Measurements from ENCODE around the gene CRYM. TPM values are rescaled to one million over a fixed set of nuclear protein-coding genes. Genes with fewer than 3 reads are reported as not detected.
"Not testable (repeated sequence)": the region's sequence is repeated elsewhere in the genome, so short reads cannot be mapped to it uniquely, and the experiment has no call there.

The CRYM gene
- total RNA-seq, result 78.2 TPM
- long read RNA-seq, partial matches to known transcripts, result 137 of 142 reads
- long read RNA-seq, other reads (novel, unspliced or antisense), result 5 of 142 reads

- intact Hi-C loops (cut with micrococcal nuclease), result no loop called here
- ATAC-seq (peak; percentile 95), DNase-seq (peak; percentile 86)
These were observed at the start of gene CRYM for GRCh38 chr16:21277927-21278706. CRYM (minus strand) TSS chr16:21278290; CDS start chr16:21278251, 39 bp downstream.

- no peak for ATAC-seq
- intact Hi-C loops (cut with micrococcal nuclease), result no loop called here
- DNase-seq, result no peak
These were observed 49.0 kb upstream of the CRYM start for GRCh38 chr16:21327046-21327445.

GRCh38 chr16:21326459-21326858 lies 48.4 kb upstream of the CRYM start:
- ATAC-seq, result no peak
- no peak for DNase-seq
- intact Hi-C loops (cut with micrococcal nuclease), result no loop called here

- ATAC-seq, result no peak
- intact Hi-C loops (cut with micrococcal nuclease), result no loop called here
- DNase-seq, result no peak
These were observed 46.2 kb upstream of the CRYM start for GRCh38 chr16:21324267-21324666.

GRCh38 chr16:21322251-21322650 lies 44.2 kb upstream of the CRYM start:
- DNase-seq; intact Hi-C loops (cut with micrococcal nuclease); ATAC-seq: not testable (repeated sequence)

GRCh38 chr16:21321736-21322135 lies 43.6 kb upstream of the CRYM start:
- no peak for DNase-seq
- intact Hi-C loops (cut with micrococcal nuclease), result no loop called here
- ATAC-seq, result no peak

- ATAC-seq (no peak), DNase-seq (no peak)
- intact Hi-C loops (cut with micrococcal nuclease), result no loop called here
These were observed 36.2 kb upstream of the CRYM start for GRCh38 chr16:21314339-21314738.

GRCh38 chr16:21312863-21313372 lies 34.8 kb upstream of the CRYM start:
- ATAC-seq; intact Hi-C loops (cut with micrococcal nuclease); DNase-seq: not testable (repeated sequence)

GRCh38 chr16:21312046-21312445 lies 34.0 kb upstream of the CRYM start:
- ATAC-seq; intact Hi-C loops (cut with micrococcal nuclease); DNase-seq: not testable (repeated sequence)

GRCh38 chr16:21306712-21307111 lies 28.6 kb upstream of the CRYM start:
- intact Hi-C loops (cut with micrococcal nuclease); ATAC-seq; DNase-seq: not testable (repeated sequence)

GRCh38 chr16:21302898-21303528 lies 24.9 kb upstream of the CRYM start:
- no peak for DNase-seq
- no peak for ATAC-seq
- intact Hi-C loops (cut with micrococcal nuclease), result no loop called here

- ATAC-seq (no peak), DNase-seq (no peak)
- intact Hi-C loops (cut with micrococcal nuclease), result no loop called here
These were observed 24.4 kb upstream of the CRYM start for GRCh38 chr16:21302454-21302853.

GRCh38 chr16:21301895-21302291 lies 23.8 kb upstream of the CRYM start:
- intact Hi-C loops (cut with micrococcal nuclease), result no loop called here
- DNase-seq, result no peak
- no peak for ATAC-seq

- peak; percentile 78 for DNase-seq
- peak; percentile 90 for ATAC-seq
- intact Hi-C loops (cut with micrococcal nuclease), result no loop called here
These were observed 23.2 kb upstream of the CRYM start for GRCh38 chr16:21301168-21301894.

GRCh38 chr16:21300309-21301167 lies 22.4 kb upstream of the CRYM start:
- ATAC-seq, result peak; percentile 94
- peak; percentile 82 for DNase-seq
- intact Hi-C loops (cut with micrococcal nuclease), result no loop called here

- intact Hi-C loops (cut with micrococcal nuclease); DNase-seq; ATAC-seq: not testable (repeated sequence)
These were observed 11.7 kb upstream of the CRYM start for GRCh38 chr16:21289789-21290188.

GRCh38 chr16:21285314-21285713 lies 7.2 kb upstream of the CRYM start:
- ATAC-seq, result no peak
- intact Hi-C loops (cut with micrococcal nuclease), result no loop called here
- DNase-seq, result no peak

- no peak for DNase-seq
- intact Hi-C loops (cut with micrococcal nuclease), result no loop called here
- no peak for ATAC-seq
These were observed 6.3 kb upstream of the CRYM start for GRCh38 chr16:21284414-21284813.
